SK-N-SH treated with all-trans-retinoic acid at 6 μM for 48 hours (cell line): ENCODE results near the gene POU3F1.

Experiments used
- ATAC-seq: fragments of 200-7000 bp; cut with Tn5 transposase; 3 replicates; pipeline ENCODE4 v1.9.1; 2020; ENCODE audit warnings: mild to moderate bottlenecking, moderate library complexity
- ARNTL ChIP-seq: fragments of 450-650 bp; formaldehyde crosslinking; IDR thresholded peaks from 2 replicates; pipeline ENCODE4 v1.5.0; 2020; ENCODE audit warnings: low read depth, mild to moderate bottlenecking, moderate library complexity, borderline replicate concordance
- BACH2 ChIP-seq: fragments of 250-450 bp; sonication (Bioruptor Pico); IDR thresholded peaks from 2 replicates; pipeline ENCODE4 v1.9.0; 2021; ENCODE audit warnings: mild to moderate bottlenecking, borderline replicate concordance
- CREB5 ChIP-seq: fragments of 250-450 bp; sonication (Bioruptor Pico); IDR thresholded peaks from 2 replicates; pipeline ENCODE4 v1.5.1; 2020; ENCODE audit warnings: low read depth, mild to moderate bottlenecking, moderate library complexity
- CSDC2 ChIP-seq: fragments of 250-450 bp; sonication (Bioruptor Pico); IDR thresholded peaks from 2 replicates; pipeline ENCODE4 v1.5.0; 2020; ENCODE audit warnings: mild to moderate bottlenecking, moderate library complexity
- ESRRG ChIP-seq: fragments of 250-450 bp; sonication (Bioruptor Pico); IDR thresholded peaks from 2 replicates; pipeline ENCODE4 v1.6.1; 2021; ENCODE audit warnings: mild to moderate bottlenecking
- GLIS3 ChIP-seq: fragments of 250-450 bp; sonication (Bioruptor Pico); IDR thresholded peaks from 2 replicates; pipeline ENCODE4 v1.5.0; 2020; ENCODE audit warnings: mild to moderate bottlenecking, moderate library complexity
- PATZ1 ChIP-seq: fragments of 250-450 bp; sonication (Bioruptor Pico); IDR thresholded peaks from 2 replicates; pipeline ENCODE4 v1.8.0; 2020; ENCODE audit warnings: mild to moderate bottlenecking, moderate library complexity, borderline replicate concordance
- POU6F1 ChIP-seq: fragments of 250-450 bp; sonication (Bioruptor Pico); IDR thresholded peaks from 2 replicates; pipeline ENCODE4 v1.8.0; 2021; ENCODE audit warnings: low read depth, mild to moderate bottlenecking, moderate library complexity, borderline replicate concordance
- PPARA ChIP-seq: fragments of 250-450 bp; sonication (Bioruptor Pico); IDR thresholded peaks from 2 replicates; pipeline ENCODE4 v1.5.0; 2020; ENCODE audit warnings: mild to moderate bottlenecking, borderline replicate concordance
- TCF4 ChIP-seq: fragments of 250-450 bp; sonication (Bioruptor Pico); IDR thresholded peaks from 2 replicates; pipeline ENCODE4 v1.8.0; 2021; ENCODE audit warnings: mild to moderate bottlenecking, moderate library complexity, borderline replicate concordance
- ZC3H10 ChIP-seq: fragments of 250-450 bp; sonication (Bioruptor Pico); IDR thresholded peaks from 2 replicates; pipeline ENCODE4 v1.5.1; 2021; ENCODE audit warnings: mild to moderate bottlenecking, moderate library complexity
- ZFP3 ChIP-seq: fragments of 250-450 bp; sonication (Bioruptor Pico); IDR thresholded peaks from 2 replicates; pipeline ENCODE4 v1.5.0; 2020; ENCODE audit warnings: mild to moderate bottlenecking, moderate library complexity
- ZFP30 ChIP-seq: fragments of 450-650 bp; formaldehyde crosslinking; IDR thresholded peaks from 2 replicates; pipeline ENCODE4 v1.5.0; 2022; ENCODE audit warnings: mild to moderate bottlenecking, moderate library complexity
- ZNF565 ChIP-seq: fragments of 450-650 bp; formaldehyde crosslinking; conservative IDR thresholded peaks from 2 replicates; pipeline ENCODE4 v1.5.0; 2020; ENCODE audit warnings: low read depth, mild to moderate bottlenecking, moderate library complexity
- ZNF70 ChIP-seq: fragments of 450-650 bp; formaldehyde crosslinking; IDR thresholded peaks from 2 replicates; pipeline ENCODE4 v1.5.0; 2020; ENCODE audit warnings: mild to moderate bottlenecking, moderate library complexity
- ZNF8 ChIP-seq: fragments of 450-650 bp; formaldehyde crosslinking; IDR thresholded peaks from 2 replicates; pipeline ENCODE4 v1.5.0; 2020; ENCODE audit warnings: mild to moderate bottlenecking, moderate library complexity

The POU3F1 gene

GRCh38 chr1:38046333-38046883, at the start of gene POU3F1:
POU3F1 (minus strand) TSS chr1:38046793; CDS start chr1:38046743, 50 bp downstream.
- ATAC-seq = no peak
- no peak for TF ChIP-seq POU6F1 (CRISPR knock-in tag)
- no peak for TF ChIP-seq ZFP30 (CRISPR knock-in tag)
- TF ChIP-seq ZNF565 (CRISPR knock-in tag) = no peak
- no peak for TF ChIP-seq CSDC2

- no peak for ATAC-seq
- no peak for TF ChIP-seq CSDC2
- TF ChIP-seq ZNF70 = no peak
Observed at GRCh38 chr1:38095454-38095931, 48.9 kb upstream of the POU3F1 start.

GRCh38 chr1:38094711-38095290, 48.2 kb upstream of the POU3F1 start:
- no peak for ATAC-seq
- TF ChIP-seq ESRRG (no peak), POU6F1 (CRISPR knock-in tag) (no peak), PATZ1 (CRISPR knock-in tag) (no peak), GLIS3 (CRISPR knock-in tag) (no peak), ZNF8 (CRISPR knock-in tag) (no peak), TCF4 (CRISPR knock-in tag) (no peak), ARNTL (no peak)

- TF ChIP-seq ESRRG (no peak), PATZ1 (CRISPR knock-in tag) (no peak), CREB5 (CRISPR knock-in tag) (no peak), TCF4 (CRISPR knock-in tag) (no peak), ZC3H10 (no peak), POU6F1 (CRISPR knock-in tag) (no peak), ZFP3 (CRISPR knock-in tag) (no peak), PPARA (no peak), BACH2 (CRISPR knock-in tag) (no peak)
- TF ChIP-seq, all 23 proteins: peak for 0
- no peak for ATAC-seq
Observed at GRCh38 chr1:38093569-38094520, 47.3 kb upstream of the POU3F1 start.
